ENCODE data around the gene BAG3. TPM values are rescaled to one million over a fixed set of nuclear protein-coding genes. Genes with fewer than 3 reads are reported as not detected.

BAG3 gene
- total and polyA plus RNA-seq, 2 of the 4 experiments (the other 2 are of a cell fraction): 5.4 to 42.5 TPM

- no peak overlapping the region for H3K56ac ChIP-seq (ENCODE audit: extremely low read depth, insufficient read depth, low read length)
- no peak overlapping the region for H3K4me2 ChIP-seq (ENCODE audit: low read depth, low read length)
- no peak overlapping the region for H4K5ac ChIP-seq (ENCODE audit: low read depth, low read length)
- H3K4me1 ChIP-seq (ENCODE audit: control insufficient read depth, insufficient read depth, low read length): peaks cover 3% of the 10 kb centered on the region; the same call in 1 of the 2 replicates
- H4K8ac ChIP-seq (ENCODE audit: low read depth in 2 of 2, low read length in 2 of 2): no peak overlapping the region
- H3K14ac ChIP-seq (replicated peaks; ENCODE audit: low read depth, low read length): no peak overlapping the region
- no peak overlapping the region for H4K91ac ChIP-seq (ENCODE audit: insufficient read depth, low read depth, low read length)
- intact Hi-C loops (cut with micrococcal nuclease): no loop called here
- no peak overlapping the region for H3K9ac ChIP-seq (ENCODE audit: low read depth, low read length)
- peaks cover 4% of the 10 kb centered on the region for H3K9me1 ChIP-seq (ENCODE audit: insufficient read depth, low read length)
- no peaks in the 10 kb centered on the region; the same call in 1 of the 2 replicates for H3K27me3 ChIP-seq (ENCODE audit: control insufficient read depth, insufficient read depth, low read length)
- no peaks in the 10 kb centered on the region for H4K20me1 ChIP-seq (ENCODE audit: insufficient read depth, low read length)
- ATAC-seq (ENCODE audit: low read depth) (no peak), DNase-seq (no peak)
- H2BK15ac ChIP-seq (ENCODE audit: low read depth, low read length): no peak overlapping the region
- no peak overlapping the region for H3K4ac ChIP-seq (ENCODE audit: low read depth, low read length)
- no peak overlapping the region for H2BK120ac ChIP-seq (ENCODE audit: low read depth, low read length)
- no CpG with 5 or more reads among the region's 9 CpGs for WGBS, 2 experiments (ENCODE audit: extremely low coverage in 2 of 2, insufficient read length in 1 of 2)
- no peak overlapping the region for H3K4me3 ChIP-seq (ENCODE audit: insufficient read depth, low read depth, low read length)
- H3K18ac ChIP-seq (ENCODE audit: low read depth, low read length): no peak overlapping the region
- H2AK9ac ChIP-seq (replicated peaks; ENCODE audit: low read depth, low read length, poor library complexity): no peak overlapping the region
- ChIA-PET POLR2A (ENCODE audit: unreplicated experiment) (interaction anchor here (0.5 kb wide), 1 partner anchor 53 kb away, joined by 3 read pairs; the partner anchor contains the start of gene BAG3), CTCF (no interaction called here)
- no peaks in the 10 kb centered on the region for H3K79me1 ChIP-seq (ENCODE audit: low read depth in 1 of 2, low read length in 2 of 2)
- TF ChIP-seq CHD1 (IDR thresholded peaks at IDR 0.05; ENCODE audit: low read depth, low read length) (no peak), RFX5 (IDR thresholded peaks at IDR 0.05; ENCODE audit: low read depth, low read length) (no peak), RAD21 (IDR thresholded peaks at IDR 0.05; ENCODE audit: low read length) (no peak), BHLHE40 (IDR thresholded peaks at IDR 0.05; ENCODE audit: low read depth, low read length) (no peak), MXI1 (IDR thresholded peaks at IDR 0.05; ENCODE audit: borderline replicate concordance, low read depth, low read length) (no peak), POLR2A (IDR thresholded peaks at IDR 0.05; ENCODE audit: low read depth, low read length) (no peak), MAFK (IDR thresholded peaks at IDR 0.05; ENCODE audit: low read depth, low read length) (no peak), FOS (IDR thresholded peaks at IDR 0.05; ENCODE audit: low read depth, low read length) (no peak), NFE2L2 (IDR thresholded peaks at IDR 0.05; ENCODE audit: low read depth, low read length) (no peak), SMC3 (IDR thresholded peaks at IDR 0.05; ENCODE audit: low read depth, low read length) (no peak), CEBPB (IDR thresholded peaks at IDR 0.05; ENCODE audit: low read depth, low read length) (no peak), MAZ (IDR thresholded peaks at IDR 0.05; ENCODE audit: borderline replicate concordance, low read depth, low read length) (no peak), RCOR1 (IDR thresholded peaks at IDR 0.05; ENCODE audit: insufficient replicate concordance, low read length) (no peak)
- TF ChIP-seq, protein P1, sequence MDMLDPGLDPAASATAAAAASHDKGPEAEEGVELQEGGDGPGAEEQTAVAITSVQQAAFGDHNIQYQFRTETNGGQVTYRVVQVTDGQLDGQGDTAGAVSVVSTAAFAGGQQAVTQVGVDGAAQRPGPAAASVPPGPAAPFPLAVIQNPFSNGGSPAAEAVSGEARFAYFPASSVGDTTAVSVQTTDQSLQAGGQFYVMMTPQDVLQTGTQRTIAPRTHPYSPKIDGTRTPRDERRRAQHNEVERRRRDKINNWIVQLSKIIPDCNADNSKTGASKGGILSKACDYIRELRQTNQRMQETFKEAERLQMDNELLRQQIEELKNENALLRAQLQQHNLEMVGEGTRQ (IDR thresholded peaks at IDR 0.05; ENCODE audit: low read depth, low read length): no peak
- TF ChIP-seq, protein P2, sequence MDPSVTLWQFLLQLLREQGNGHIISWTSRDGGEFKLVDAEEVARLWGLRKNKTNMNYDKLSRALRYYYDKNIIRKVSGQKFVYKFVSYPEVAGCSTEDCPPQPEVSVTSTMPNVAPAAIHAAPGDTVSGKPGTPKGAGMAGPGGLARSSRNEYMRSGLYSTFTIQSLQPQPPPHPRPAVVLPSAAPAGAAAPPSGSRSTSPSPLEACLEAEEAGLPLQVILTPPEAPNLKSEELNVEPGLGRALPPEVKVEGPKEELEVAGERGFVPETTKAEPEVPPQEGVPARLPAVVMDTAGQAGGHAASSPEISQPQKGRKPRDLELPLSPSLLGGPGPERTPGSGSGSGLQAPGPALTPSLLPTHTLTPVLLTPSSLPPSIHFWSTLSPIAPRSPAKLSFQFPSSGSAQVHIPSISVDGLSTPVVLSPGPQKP (IDR thresholded peaks at IDR 0.05; ENCODE audit: borderline replicate concordance, low read depth, low read length): no peak
- TF ChIP-seq, protein P3, sequence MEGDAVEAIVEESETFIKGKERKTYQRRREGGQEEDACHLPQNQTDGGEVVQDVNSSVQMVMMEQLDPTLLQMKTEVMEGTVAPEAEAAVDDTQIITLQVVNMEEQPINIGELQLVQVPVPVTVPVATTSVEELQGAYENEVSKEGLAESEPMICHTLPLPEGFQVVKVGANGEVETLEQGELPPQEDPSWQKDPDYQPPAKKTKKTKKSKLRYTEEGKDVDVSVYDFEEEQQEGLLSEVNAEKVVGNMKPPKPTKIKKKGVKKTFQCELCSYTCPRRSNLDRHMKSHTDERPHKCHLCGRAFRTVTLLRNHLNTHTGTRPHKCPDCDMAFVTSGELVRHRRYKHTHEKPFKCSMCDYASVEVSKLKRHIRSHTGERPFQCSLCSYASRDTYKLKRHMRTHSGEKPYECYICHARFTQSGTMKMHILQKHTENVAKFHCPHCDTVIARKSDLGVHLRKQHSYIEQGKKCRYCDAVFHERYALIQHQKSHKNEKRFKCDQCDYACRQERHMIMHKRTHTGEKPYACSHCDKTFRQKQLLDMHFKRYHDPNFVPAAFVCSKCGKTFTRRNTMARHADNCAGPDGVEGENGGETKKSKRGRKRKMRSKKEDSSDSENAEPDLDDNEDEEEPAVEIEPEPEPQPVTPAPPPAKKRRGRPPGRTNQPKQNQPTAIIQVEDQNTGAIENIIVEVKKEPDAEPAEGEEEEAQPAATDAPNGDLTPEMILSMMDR (conservative IDR thresholded peaks at IDR 0.05; ENCODE audit: low read depth, low read length): no peak
- H2AK5ac ChIP-seq (ENCODE audit: low read depth, low read length): no peak overlapping the region
- no peak overlapping the region for H2BK5ac ChIP-seq (ENCODE audit: low read depth, low read length, poor library complexity, severe bottlenecking)
- H3K9me3 ChIP-seq (ENCODE audit: control insufficient read depth, insufficient read depth, low read length): no peaks in the 10 kb centered on the region
- H3K36me3 ChIP-seq (ENCODE audit: control insufficient read depth, insufficient read depth, low read length): no peaks in the 10 kb centered on the region
- no peak overlapping the region for H3K27ac ChIP-seq (ENCODE audit: insufficient read depth, low read length)
- in situ Hi-C loops (cut with MboI; ENCODE audit: low sequenced_read_pairs): no loop called here
- H2AFZ ChIP-seq (replicated peaks; ENCODE audit: low read length, poor library complexity): no peak overlapping the region
- no peak overlapping the region for H2BK20ac ChIP-seq (ENCODE audit: low read depth, low read length)
- no peak overlapping the region for H3K23ac ChIP-seq (ENCODE audit: low read depth, low read length)
- BruUV-seq (replicated peaks): no TSS peak
- dilution Hi-C loops (cut with HindIII; ENCODE audit: low sequenced_read_pairs, unreplicated experiment): no loop called here
Observed at GRCh38 chr10:119703903-119704508, 52.8 kb downstream of the BAG3 start.
